AG10803 (cell line): ENCODE data around the gene DOCK4.
"Not testable (repeated sequence)": the region's sequence is repeated elsewhere in the genome, so short reads cannot be mapped to it uniquely, and the experiment has no call there.

ENCODE experiments used
- DNase-seq: peaks from one replicate; pipeline ENCODE4 v3.0.0; 2010; ENCODE audit warnings: low read depth
- H3K4me3 ChIP-seq: 2 replicates; pipeline ENCODE4 v1.5.1; 2011; ENCODE audit warnings: mild to moderate bottlenecking, low read length, control low read depth
- TF ChIP-seq, protein P1 (sequence below): conservative IDR thresholded peaks from 2 replicates; pipeline ENCODE4 v1.5.1; 2011; ENCODE audit warnings: mild to moderate bottlenecking, low read length, control low read depth, inconsistent platforms

Gene DOCK4

DNA sequence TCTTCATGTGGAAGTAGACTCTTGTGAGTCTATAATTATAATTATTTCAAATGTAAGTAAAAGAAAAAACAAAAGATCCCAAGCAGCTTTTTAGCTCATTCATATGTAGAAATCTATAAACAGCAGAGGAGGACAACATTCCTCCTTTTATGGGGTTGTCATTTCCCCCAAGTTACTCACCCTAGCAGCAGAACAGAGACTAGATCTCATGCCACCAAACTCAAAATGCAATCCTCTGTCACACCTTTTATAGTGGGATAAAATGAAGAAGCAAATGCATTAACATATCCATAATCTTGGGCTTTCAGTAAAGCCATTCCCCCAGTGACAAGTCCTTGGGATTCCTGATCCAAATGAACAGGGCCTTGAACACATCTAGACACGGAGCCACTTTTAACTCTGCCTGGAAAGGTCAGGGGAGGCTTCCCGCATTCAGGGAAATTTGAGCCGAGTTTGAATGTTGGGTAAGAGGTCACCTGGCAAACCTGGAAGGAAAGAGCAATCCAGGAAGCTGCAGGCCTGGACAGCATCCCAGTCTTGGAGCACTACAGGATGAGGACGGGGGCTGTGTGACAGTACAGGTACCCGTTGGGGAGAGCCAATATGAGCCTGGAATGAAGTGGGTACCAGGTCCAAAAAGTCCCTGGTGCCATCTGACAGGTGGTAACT, 76.4 kb downstream of the DOCK4 start:
- no peak for DNase-seq
- H3K4me3 ChIP-seq = no peak overlapping the region
- TF ChIP-seq, protein P1, sequence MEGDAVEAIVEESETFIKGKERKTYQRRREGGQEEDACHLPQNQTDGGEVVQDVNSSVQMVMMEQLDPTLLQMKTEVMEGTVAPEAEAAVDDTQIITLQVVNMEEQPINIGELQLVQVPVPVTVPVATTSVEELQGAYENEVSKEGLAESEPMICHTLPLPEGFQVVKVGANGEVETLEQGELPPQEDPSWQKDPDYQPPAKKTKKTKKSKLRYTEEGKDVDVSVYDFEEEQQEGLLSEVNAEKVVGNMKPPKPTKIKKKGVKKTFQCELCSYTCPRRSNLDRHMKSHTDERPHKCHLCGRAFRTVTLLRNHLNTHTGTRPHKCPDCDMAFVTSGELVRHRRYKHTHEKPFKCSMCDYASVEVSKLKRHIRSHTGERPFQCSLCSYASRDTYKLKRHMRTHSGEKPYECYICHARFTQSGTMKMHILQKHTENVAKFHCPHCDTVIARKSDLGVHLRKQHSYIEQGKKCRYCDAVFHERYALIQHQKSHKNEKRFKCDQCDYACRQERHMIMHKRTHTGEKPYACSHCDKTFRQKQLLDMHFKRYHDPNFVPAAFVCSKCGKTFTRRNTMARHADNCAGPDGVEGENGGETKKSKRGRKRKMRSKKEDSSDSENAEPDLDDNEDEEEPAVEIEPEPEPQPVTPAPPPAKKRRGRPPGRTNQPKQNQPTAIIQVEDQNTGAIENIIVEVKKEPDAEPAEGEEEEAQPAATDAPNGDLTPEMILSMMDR = no peak

DNA sequence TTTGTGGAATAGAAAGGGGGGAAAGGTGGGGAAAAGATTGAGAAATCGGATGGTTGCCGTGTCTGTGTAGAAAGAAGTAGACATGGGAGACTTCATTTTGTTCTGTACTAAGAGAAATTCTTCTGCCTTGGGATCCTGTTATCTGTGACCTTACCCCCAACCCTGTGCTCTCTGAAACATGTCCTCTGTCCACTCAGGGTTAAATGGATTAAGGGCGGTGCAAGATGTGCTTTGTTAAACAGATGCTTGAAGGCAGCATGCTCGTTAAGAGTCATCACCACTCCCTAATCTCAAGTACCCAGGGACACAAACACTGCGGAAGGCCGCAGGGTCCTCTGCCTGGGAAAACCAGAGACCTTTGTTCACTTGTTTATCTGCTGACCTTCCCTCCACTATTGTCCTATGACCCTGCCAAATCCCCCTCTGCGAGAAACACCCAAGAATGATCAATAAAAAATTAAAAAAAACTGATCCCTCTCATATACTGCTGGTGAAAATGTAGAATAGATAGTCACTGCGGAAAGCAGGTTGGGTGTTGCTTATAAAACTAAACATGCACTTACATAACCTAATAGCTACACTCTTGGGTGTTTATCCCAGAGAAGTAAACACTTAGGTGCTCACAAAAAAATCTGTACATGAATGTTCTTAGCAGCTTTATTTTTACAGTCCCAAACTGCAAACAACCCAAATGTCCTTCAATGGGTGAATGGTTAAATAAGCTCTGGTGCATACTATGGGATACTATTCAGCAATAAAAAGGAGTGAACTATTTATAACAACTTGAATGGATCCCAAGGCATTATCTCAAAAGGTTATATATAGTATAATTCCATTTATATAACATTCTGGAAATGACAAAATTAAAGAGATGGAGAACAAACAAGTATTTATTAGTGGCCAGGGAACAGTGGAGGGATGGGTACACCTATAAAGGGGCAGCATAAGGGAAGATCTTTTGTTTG, 77.5 kb downstream of the DOCK4 start:
- DNase-seq, H3K4me3 ChIP-seq: not testable (repeated sequence)

DNA sequence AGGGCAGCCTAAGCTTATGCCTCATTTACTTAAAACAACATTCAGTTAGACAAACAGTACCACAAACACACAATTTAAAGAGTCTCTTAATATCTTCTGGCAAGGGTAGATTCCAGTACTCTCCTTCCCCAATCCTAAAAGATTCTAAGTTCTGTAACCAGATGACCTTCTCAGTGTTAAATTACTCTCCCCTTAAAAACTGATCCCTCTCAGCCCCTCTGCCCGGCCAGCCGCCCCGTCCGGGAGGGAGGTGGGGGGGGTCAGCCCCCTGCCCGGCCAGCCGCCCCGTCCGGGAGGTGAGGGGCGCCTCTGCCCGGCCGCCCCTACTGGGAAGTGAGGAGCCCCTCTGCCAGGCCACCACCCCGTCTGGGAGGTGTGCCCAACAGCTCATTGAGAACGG, 78.2 kb downstream of the DOCK4 start:
- DNase-seq = not testable (repeated sequence)

DNA sequence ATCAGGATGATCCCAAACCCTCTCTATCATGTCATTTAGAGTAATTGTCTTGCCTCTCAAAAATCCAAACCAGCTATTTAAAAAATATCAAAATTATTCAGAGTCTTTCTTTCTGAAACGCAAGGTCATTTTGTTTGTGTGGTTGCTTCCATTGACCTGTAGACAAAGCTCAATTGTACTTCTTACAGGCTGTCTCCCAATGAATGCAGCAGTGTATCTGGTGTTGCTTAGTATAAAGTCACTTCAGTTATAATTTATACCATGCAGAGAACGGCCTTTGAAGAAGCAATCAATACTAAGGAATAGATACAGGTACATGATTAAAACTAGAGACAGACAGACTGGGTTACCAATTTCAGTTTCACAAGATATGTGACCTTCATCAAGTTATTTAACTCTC, 80.9 kb downstream of the DOCK4 start:
- DNase-seq = no peak
- TF ChIP-seq, protein P1 = no peak
- H3K4me3 ChIP-seq = no peak overlapping the region

More for the DNA sequence above, 78.2 kb downstream of the DOCK4 start:
- H3K4me3 ChIP-seq = not testable (repeated sequence)

DNA sequence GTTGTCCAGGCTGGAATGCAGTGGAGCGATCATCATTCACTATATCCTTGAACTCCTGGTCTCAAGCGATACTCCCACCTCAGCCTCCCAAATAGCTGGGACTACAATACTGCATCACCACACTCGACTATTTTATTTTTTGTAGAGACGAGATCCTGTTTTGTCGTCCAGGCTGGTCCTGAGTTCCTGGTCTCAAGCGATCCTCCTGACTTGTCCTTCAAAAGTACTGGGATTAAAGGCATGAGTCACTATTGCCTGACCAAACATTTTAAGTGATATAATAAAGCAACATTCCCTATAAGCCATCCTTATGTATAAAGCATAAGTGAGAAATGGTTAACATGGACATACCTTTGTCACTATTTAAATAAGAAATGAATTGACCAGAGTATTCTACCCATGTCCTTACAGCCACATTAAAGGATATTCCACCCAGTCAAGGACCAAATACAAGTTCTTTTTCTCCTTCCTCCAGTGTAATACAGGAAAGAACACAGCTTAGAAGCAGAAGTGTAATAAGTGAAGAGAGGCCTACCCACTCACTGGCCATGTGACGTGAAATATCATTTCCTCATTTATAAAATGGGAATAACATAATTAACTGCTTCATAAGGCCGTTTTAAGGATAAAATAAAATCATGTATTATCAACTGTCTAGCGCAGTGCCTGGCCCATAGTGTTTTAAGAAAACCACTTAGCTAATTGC, 82.0 kb downstream of the DOCK4 start:
- no peak overlapping the region for H3K4me3 ChIP-seq
- DNase-seq = no peak
- TF ChIP-seq, protein P1 = no peak

DNA sequence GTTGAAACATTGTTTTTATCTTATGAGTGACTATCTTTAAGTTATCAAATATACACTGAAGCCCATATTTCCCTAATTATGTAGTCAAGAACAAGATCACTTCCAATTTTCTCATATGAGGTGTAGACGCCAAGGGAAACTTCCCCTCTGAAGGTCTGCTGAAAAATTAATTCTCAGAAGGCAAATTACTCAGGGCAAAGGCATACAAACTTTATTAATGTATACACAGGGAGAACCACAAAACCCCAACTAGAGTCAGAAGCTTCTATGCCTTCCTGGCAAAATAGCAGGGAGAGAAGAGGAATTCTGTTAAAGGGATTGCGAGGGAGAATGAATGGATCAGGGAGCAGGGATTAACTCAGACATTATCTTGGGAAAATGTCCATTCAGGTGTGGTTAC, 83.4 kb downstream of the DOCK4 start:
- H3K4me3 ChIP-seq = no peak overlapping the region
- DNase-seq = no peak
- TF ChIP-seq, protein P1 = no peak

DNA sequence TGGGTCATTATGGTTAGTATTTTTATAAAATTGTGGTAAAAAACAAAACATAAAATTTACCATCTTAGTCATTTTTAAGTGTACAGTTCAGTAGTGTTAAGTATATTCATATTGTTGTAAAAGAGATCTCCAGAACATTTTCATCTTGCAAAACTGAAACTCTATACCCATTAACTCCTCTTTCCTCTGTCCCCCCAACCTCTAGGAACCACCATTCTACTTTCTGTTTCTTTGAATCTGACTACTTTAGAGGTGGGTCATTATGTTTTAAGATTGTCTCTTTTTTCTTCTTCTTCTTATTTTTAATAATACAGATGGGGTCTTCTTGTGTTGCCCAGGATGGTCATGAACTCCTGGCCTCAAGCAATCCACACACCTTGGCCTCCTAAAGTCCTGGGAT, 84.1 kb downstream of the DOCK4 start:
- DNase-seq = no peak
- TF ChIP-seq, protein P1 = no peak
- no peak overlapping the region for H3K4me3 ChIP-seq
